HepG2 (cell line): ENCODE measurements around the gene CARHSP1. TPM values are rescaled to one million over a fixed set of nuclear protein-coding genes. Genes with fewer than 3 reads are reported as not detected.

ENCODE experiments used
- ARNTL ChIP-seq: sonication (generic); formaldehyde crosslinking; IDR thresholded peaks from 2 replicates; pipeline ENCODE4 v1.4.0; 2020; ENCODE audit warnings: mild to moderate bottlenecking, missing genetic modification reagents
- HNF4G ChIP-seq, 2 experiments: sonication (generic) in 1 of 2; formaldehyde crosslinking in 1 of 2; IDR thresholded peaks; 2 replicates each; pipeline versions ENCODE4 v1.4.0 to v1.6.1; 2011 to 2020; ENCODE audit warnings: borderline replicate concordance in 2 of 2, low read depth in 2 of 2, mild to moderate bottlenecking in 2 of 2, low read length in 1 of 2, missing genetic modification reagents in 1 of 2, moderate library complexity in 1 of 2
- HNRNPH1 ChIP-seq: fragments of 200-400 bp; formaldehyde crosslinking; optimal IDR thresholded peaks from 2 replicates; pipeline ENCODE3; 2017; ENCODE audit warnings: mild to moderate bottlenecking, low read depth, low read length
- HNRNPK ChIP-seq: fragments of 200-400 bp; formaldehyde crosslinking; IDR thresholded peaks from 2 replicates; pipeline ENCODE4 v1.6.1; 2018; ENCODE audit warnings: low read length, low read depth, moderate library complexity, mild to moderate bottlenecking; ENCODE audit not compliant: poor library complexity, severe bottlenecking
- IKZF4 ChIP-seq: sonication (generic); formaldehyde crosslinking; IDR thresholded peaks from 2 replicates; pipeline ENCODE4 v1.5.1; 2020; ENCODE audit warnings: borderline replicate concordance, mild to moderate bottlenecking, low read depth, missing genetic modification reagents; ENCODE audit errors: not compliant biosample characterization
- KDM4B ChIP-seq: sonication (generic); formaldehyde crosslinking; IDR thresholded peaks from 2 replicates; pipeline ENCODE4 v1.4.0; 2020; ENCODE audit warnings: missing genetic modification reagents
- NBN ChIP-seq: fragments of 450-650 bp; conservative IDR thresholded peaks from 2 replicates; pipeline ENCODE4 v1.6.1; 2017
- NPAS2 ChIP-seq: sonication (generic); formaldehyde crosslinking; IDR thresholded peaks from 2 replicates; pipeline ENCODE4 v1.8.0; 2022; ENCODE audit warnings: mild to moderate bottlenecking, missing genetic modification reagents, borderline replicate concordance
- NR2F1 ChIP-seq, 2 experiments: fragments of 450-650 bp in 1 of 2; formaldehyde crosslinking in 1 of 2; IDR thresholded peaks; 2 replicates each; pipeline versions ENCODE4 v1.5.0 to v1.6.1; 2016 to 2020; ENCODE audit warnings: mild to moderate bottlenecking in 1 of 2, missing compliant biosample characterization in 1 of 2, missing genetic modification reagents in 1 of 2, moderate library complexity in 1 of 2
- POLR2A ChIP-seq, 2 experiments: IDR thresholded peaks; 2 replicates each; pipeline ENCODE4 v1.6.1; 2011; ENCODE audit warnings: low read depth in 2 of 2, low read length in 2 of 2, mild to moderate bottlenecking in 1 of 2, moderate library complexity in 1 of 2; ENCODE audit not compliant: insufficient read depth in 1 of 2
- RNF2 ChIP-seq: fragments of 450-650 bp; conservative IDR thresholded peaks from 2 replicates; pipeline ENCODE4 v1.6.1; 2016; ENCODE audit warnings: low read depth
- SMAD1 ChIP-seq: sonication (generic); formaldehyde crosslinking; IDR thresholded peaks from 2 replicates; pipeline ENCODE4 v1.4.0; 2020; ENCODE audit warnings: missing genetic modification reagents, low read depth, mild to moderate bottlenecking, borderline replicate concordance
- TCF7 ChIP-seq: sonication (generic); IDR thresholded peaks from 2 replicates; pipeline ENCODE4 v1.6.1; 2016; ENCODE audit warnings: antibody characterized with exemption, low read depth
- ZNF124 ChIP-seq: sonication (generic); formaldehyde crosslinking; IDR thresholded peaks from 2 replicates; pipeline ENCODE4 v1.4.0; 2020; ENCODE audit warnings: missing genetic modification reagents
- ZNF264 ChIP-seq: sonication (generic); formaldehyde crosslinking; IDR thresholded peaks from 2 replicates; pipeline ENCODE4 v1.4.0; 2020; ENCODE audit warnings: missing genetic modification reagents
- polyA plus RNA-seq, 8 experiments: library from polyadenylated mRNA; depleted of rRNA in 3 of 8; stranded (reverse) in 7 of 8; unstranded in 1 of 8; fragments of >200 nt; fragmentation: Illumina TruSeq in 4 of 8; extraction: Trizol in 4 of 8; gene quantifications; 2 replicates each; pipeline versions ENCODE4 v1.2.1 to v1.2.3, GENCODE V29; 2011 to 2016; ENCODE audit warnings: low read depth in 4 of 8, missing spikeins in 1 of 8, mixed read lengths in 1 of 8; ENCODE audit not compliant: insufficient read depth in 1 of 8
- total RNA-seq, 5 experiments: library from RNA; depleted of rRNA; stranded (reverse); fragments of >200 nt; fragmentation: Illumina TruSeq; extraction: Trizol; gene quantifications; 2 replicates each; pipeline ENCODE4 v1.2.3, GENCODE V29; 2016; ENCODE audit warnings: low read depth in 1 of 5
- TF ChIP-seq, protein P1 (sequence below): sonication (generic); formaldehyde crosslinking; IDR thresholded peaks from 2 replicates; pipeline ENCODE4 v1.4.0; 2020; ENCODE audit warnings: missing genetic modification reagents, borderline replicate concordance
- TF ChIP-seq, protein P2 (sequence below): sonication (generic); formaldehyde crosslinking; IDR thresholded peaks from 2 replicates; pipeline ENCODE4 v1.9.0; 2021; ENCODE audit warnings: mild to moderate bottlenecking, missing genetic modification reagents
- TF ChIP-seq, protein P3 (sequence below): IDR thresholded peaks from 2 replicates; pipeline ENCODE4 v1.6.1; 2016

CARHSP1 gene
- total and polyA plus RNA-seq, 2 of the 13 experiments (the other 11 are each of a cell fraction or from before 2014, with no cell fraction given) = 173 to 345 TPM

DNA sequence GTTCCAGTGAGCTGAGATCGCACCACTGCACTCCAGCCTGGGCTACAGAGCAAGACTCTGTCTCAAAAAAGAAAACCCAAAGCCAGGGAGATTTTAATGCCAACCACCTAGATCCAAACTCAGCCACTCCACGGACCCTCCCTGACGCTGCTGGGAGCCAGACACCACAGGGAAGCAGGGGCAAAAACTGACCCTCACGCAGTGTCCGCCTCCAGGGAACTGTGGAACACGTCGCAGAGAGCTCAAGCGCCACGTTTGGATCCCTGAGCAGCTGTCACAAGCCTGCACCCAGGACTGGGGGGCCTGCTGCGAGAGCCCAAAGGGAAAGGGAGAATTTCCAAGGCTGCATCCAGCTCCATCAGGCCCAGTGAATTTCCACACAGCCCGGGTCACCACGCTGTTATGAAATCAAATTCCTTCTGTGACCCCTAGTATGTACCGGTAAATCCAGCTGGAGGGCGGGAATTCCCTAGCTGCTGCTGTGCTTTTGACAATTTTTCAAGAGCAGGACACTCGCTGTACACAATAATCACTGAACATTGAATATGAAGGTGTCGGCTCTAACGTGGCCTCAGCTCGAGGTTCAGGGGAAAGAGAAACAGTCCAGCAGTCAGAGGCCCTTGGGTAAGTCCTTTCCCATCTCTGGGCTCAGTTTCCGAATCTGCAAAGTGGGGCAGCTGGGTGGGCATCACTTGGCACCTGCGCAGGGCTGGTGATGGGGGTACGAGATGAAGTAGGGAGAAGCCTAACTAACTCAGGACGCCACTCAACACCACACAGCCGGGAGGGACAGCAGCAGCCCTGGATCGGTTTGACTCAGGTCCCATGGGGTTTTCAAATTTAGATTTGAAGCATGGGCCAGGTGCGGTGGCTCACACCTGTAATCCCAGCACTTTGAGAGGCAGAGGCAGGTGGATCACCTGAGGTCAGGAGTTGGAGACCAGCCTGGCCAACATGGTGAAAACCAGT lies 8.6 kb downstream of the CARHSP1 start (continued):
- peak; percentile 87; the same call in 1 of the 2 replicates for TF ChIP-seq ZNF124 (CRISPR knock-in tag)
- no peak for TF ChIP-seq NBN
- peak; percentile 95; the same call in 1 of the 2 replicates for TF ChIP-seq KDM4B
- TF ChIP-seq ZNF264 (CRISPR knock-in tag) = peak; percentile 89
- TF ChIP-seq, protein P1, sequence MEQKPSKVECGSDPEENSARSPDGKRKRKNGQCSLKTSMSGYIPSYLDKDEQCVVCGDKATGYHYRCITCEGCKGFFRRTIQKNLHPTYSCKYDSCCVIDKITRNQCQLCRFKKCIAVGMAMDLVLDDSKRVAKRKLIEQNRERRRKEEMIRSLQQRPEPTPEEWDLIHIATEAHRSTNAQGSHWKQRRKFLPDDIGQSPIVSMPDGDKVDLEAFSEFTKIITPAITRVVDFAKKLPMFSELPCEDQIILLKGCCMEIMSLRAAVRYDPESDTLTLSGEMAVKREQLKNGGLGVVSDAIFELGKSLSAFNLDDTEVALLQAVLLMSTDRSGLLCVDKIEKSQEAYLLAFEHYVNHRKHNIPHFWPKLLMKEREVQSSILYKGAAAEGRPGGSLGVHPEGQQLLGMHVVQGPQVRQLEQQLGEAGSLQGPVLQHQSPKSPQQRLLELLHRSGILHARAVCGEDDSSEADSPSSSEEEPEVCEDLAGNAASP = peak; percentile 93
- no peak; the same call in 1 of the 2 replicates for TF ChIP-seq ARNTL (CRISPR knock-in tag)
- TF ChIP-seq NR2F1 (CRISPR knock-in tag; IDR thresholded peaks at IDR 0.05) = peak; percentile 98 to 99
- peak; percentile 29 for TF ChIP-seq HNRNPH1
- TF ChIP-seq HNRNPK = no peak
- no peak for TF ChIP-seq RNF2
- TF ChIP-seq, protein P2, sequence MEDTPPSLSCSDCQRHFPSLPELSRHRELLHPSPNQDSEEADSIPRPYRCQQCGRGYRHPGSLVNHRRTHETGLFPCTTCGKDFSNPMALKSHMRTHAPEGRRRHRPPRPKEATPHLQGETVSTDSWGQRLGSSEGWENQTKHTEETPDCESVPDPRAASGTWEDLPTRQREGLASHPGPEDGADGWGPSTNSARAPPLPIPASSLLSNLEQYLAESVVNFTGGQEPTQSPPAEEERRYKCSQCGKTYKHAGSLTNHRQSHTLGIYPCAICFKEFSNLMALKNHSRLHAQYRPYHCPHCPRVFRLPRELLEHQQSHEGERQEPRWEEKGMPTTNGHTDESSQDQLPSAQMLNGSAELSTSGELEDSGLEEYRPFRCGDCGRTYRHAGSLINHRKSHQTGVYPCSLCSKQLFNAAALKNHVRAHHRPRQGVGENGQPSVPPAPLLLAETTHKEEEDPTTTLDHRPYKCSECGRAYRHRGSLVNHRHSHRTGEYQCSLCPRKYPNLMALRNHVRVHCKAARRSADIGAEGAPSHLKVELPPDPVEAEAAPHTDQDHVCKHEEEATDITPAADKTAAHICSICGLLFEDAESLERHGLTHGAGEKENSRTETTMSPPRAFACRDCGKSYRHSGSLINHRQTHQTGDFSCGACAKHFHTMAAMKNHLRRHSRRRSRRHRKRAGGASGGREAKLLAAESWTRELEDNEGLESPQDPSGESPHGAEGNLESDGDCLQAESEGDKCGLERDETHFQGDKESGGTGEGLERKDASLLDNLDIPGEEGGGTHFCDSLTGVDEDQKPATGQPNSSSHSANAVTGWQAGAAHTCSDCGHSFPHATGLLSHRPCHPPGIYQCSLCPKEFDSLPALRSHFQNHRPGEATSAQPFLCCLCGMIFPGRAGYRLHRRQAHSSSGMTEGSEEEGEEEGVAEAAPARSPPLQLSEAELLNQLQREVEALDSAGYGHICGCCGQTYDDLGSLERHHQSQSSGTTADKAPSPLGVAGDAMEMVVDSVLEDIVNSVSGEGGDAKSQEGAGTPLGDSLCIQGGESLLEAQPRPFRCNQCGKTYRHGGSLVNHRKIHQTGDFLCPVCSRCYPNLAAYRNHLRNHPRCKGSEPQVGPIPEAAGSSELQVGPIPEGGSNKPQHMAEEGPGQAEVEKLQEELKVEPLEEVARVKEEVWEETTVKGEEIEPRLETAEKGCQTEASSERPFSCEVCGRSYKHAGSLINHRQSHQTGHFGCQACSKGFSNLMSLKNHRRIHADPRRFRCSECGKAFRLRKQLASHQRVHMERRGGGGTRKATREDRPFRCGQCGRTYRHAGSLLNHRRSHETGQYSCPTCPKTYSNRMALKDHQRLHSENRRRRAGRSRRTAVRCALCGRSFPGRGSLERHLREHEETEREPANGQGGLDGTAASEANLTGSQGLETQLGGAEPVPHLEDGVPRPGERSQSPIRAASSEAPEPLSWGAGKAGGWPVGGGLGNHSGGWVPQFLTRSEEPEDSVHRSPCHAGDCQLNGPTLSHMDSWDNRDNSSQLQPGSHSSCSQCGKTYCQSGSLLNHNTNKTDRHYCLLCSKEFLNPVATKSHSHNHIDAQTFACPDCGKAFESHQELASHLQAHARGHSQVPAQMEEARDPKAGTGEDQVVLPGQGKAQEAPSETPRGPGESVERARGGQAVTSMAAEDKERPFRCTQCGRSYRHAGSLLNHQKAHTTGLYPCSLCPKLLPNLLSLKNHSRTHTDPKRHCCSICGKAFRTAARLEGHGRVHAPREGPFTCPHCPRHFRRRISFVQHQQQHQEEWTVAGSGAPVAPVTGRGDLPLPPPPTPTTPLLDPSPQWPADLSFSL (CRISPR knock-in tag) = no peak
- no peak for TF ChIP-seq SMAD1 (CRISPR knock-in tag)
- TF ChIP-seq NPAS2 (CRISPR knock-in tag) = 0 out of 2 replicates have a peak, but pooled peaks have one; percentile 17
- no peak; a peak in 1 of 4 replicates for TF ChIP-seq POLR2A (IDR thresholded peaks at IDR 0.05; ENCODE audit: insufficient read depth in 1 of 2, low read depth in 2 of 2, low read length in 2 of 2)
- peak; percentile 34; the same call in 1 of the 2 replicates for TF ChIP-seq TCF7
- TF ChIP-seq IKZF4 (CRISPR knock-in tag) = peak; percentile 81
- TF ChIP-seq, protein P3, sequence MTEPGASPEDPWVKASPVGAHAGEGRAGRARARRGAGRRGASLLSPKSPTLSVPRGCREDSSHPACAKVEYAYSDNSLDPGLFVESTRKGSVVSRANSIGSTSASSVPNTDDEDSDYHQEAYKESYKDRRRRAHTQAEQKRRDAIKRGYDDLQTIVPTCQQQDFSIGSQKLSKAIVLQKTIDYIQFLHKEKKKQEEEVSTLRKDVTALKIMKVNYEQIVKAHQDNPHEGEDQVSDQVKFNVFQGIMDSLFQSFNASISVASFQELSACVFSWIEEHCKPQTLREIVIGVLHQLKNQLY (CRISPR knock-in tag) = peak; percentile 77; the same call in 1 of the 2 replicates
- peak; percentile 82 for TF ChIP-seq HNF4G (IDR thresholded peaks at IDR 0.05; ENCODE audit: borderline replicate concordance, low read depth, low read length)
- TF ChIP-seq HNF4G (CRISPR knock-in tag; IDR thresholded peaks at IDR 0.05; ENCODE audit: borderline replicate concordance, low read depth) = peak; percentile 70
